ENCODE results near the gene PALM. TPM values are rescaled to one million over a fixed set of nuclear protein-coding genes. Genes with fewer than 3 reads are reported as not detected.

Gene PALM
- total RNA-seq, 1 experiment from 2014 or later, result 18.5 TPM

GRCh38 chr19:726993-727956 lies 18.5 kb downstream of the PALM start:
- H4K5ac ChIP-seq (ENCODE audit: insufficient read length, low read depth, low read length), result no peak overlapping the region
- H3K4me2 ChIP-seq (ENCODE audit: insufficient read depth, insufficient read length, low read length), result no peak overlapping the region
- no peak for TF ChIP-seq CTCF (conservative IDR thresholded peaks at IDR 0.05)
- H2BK20ac ChIP-seq (ENCODE audit: low read depth, low read length, poor library complexity, severe bottlenecking), result no peak overlapping the region
- H3K4me1 ChIP-seq (ENCODE audit: insufficient read depth, low read length), result no peaks in the 10 kb centered on the region
- H3K27ac Mint-ChIP-seq, result no peak overlapping the region; a peak in 1 of 7 replicates
- H3K4me1 Mint-ChIP-seq, result no peaks in the 10 kb centered on the region
- no peak overlapping the region for H3K56ac ChIP-seq (ENCODE audit: insufficient read length, low read depth, low read length)
- no peaks in the 10 kb centered on the region for H3K9me3 ChIP-seq (ENCODE audit: control insufficient read depth, low read depth, low read length)
- no peak overlapping the region; a peak in 1 of 5 replicates for H3K4me3 Mint-ChIP-seq
- no peak overlapping the region for H3K9ac ChIP-seq (ENCODE audit: extremely low read depth, insufficient read length, low read length)
- H2BK120ac ChIP-seq (ENCODE audit: low read depth, low read length, poor library complexity, severe bottlenecking), result no peak overlapping the region
- H3K79me1 ChIP-seq (ENCODE audit: insufficient read depth, low read depth, low read length, poor library complexity, severe bottlenecking), result no peaks in the 10 kb centered on the region
- H3K18ac ChIP-seq (ENCODE audit: insufficient read length, low read depth, low read length), result no peak overlapping the region
- H3K27ac ChIP-seq (ENCODE audit: insufficient read length, low read depth, low read length), result no peak overlapping the region
- no peak overlapping the region for H3K4ac ChIP-seq (ENCODE audit: low read depth, low read length)
- no peak overlapping the region for H4K91ac ChIP-seq (ENCODE audit: insufficient read length, low read depth, low read length)
- no peaks in the 10 kb centered on the region for H3K79me2 ChIP-seq (ENCODE audit: insufficient read depth, low read length)
- H3T11ph ChIP-seq (ENCODE audit: low read length), result no peak overlapping the region
- no CpG with 5 or more reads among the region's 43 CpGs for WGBS (ENCODE audit: extremely low coverage, insufficient read length, low lambda C conversion rate)
- H2BK12ac ChIP-seq (ENCODE audit: insufficient read length, low read depth, low read length), result no peak overlapping the region
- no peaks in the 10 kb centered on the region for H3K23me2 ChIP-seq (ENCODE audit: insufficient read length, low read depth, low read length, poor library complexity, severe bottlenecking)
- no peak overlapping the region for H2AK5ac ChIP-seq (ENCODE audit: insufficient read length, low read length)
- H3K27me3 Mint-ChIP-seq (ENCODE audit: low read depth), result no peaks in the 10 kb centered on the region
- no peak overlapping the region for H2BK5ac ChIP-seq (ENCODE audit: insufficient read length, low read length)
- H2AFZ ChIP-seq (ENCODE audit: low read length), result no peak overlapping the region
- H3K14ac ChIP-seq (ENCODE audit: insufficient read depth, low read length), result no peak overlapping the region
- no peak overlapping the region for H4K8ac ChIP-seq (replicated peaks; ENCODE audit: insufficient read length, low read depth, low read length)
- DNase-seq, result no peak
- H3K27me3 ChIP-seq (ENCODE audit: insufficient read depth, low read length), result no peaks in the 10 kb centered on the region
- no peak overlapping the region for H3K23ac ChIP-seq (ENCODE audit: insufficient read length, low read depth, low read length)
- no peak overlapping the region for H2BK15ac ChIP-seq (ENCODE audit: low read depth, low read length)
- H4K20me1 ChIP-seq (ENCODE audit: control insufficient read depth, insufficient read depth, insufficient read length), result no peaks in the 10 kb centered on the region
- H3K36me3 Mint-ChIP-seq (ENCODE audit: insufficient read depth in 1 of 3, low read depth in 3 of 3), result peaks cover 2 to 9% (median 5%) of the 10 kb centered on the region in 3 experiments; a peak in 6 of 7 replicates
- no peaks in the 10 kb centered on the region for H3K9me3 Mint-ChIP-seq
